Epidermal melanocyte (primary cell): ENCODE measurements around the gene CHL1.

ENCODE experiments used
- DNase-seq: peaks from one replicate; pipeline ENCODE4 v3.0.0; 2011; ENCODE audit warnings: low spot score; ENCODE audit not compliant: insufficient read length

Gene CHL1

GRCh38 chr3:196311-197148 is at the start of gene CHL1:
CHL1 (plus strand) TSS chr3:196763; CDS start chr3:319777, 123,014 bp downstream.
- DNase-seq, result peak; percentile 19

- no peak for DNase-seq
Observed at GRCh38 chr3:151614-152189, 44.9 kb upstream of the CHL1 start.

- no peak for DNase-seq
Observed at GRCh38 chr3:159974-160373, 36.6 kb upstream of the CHL1 start.

GRCh38 chr3:166071-166470 is 30.5 kb upstream of the CHL1 start:
- no peak for DNase-seq

GRCh38 chr3:166799-167198 is 29.8 kb upstream of the CHL1 start:
- no peak for DNase-seq

GRCh38 chr3:173886-174285 is 22.7 kb upstream of the CHL1 start:
- DNase-seq, result no peak

- no peak for DNase-seq
Observed at GRCh38 chr3:184976-185375, 11.6 kb upstream of the CHL1 start.

- DNase-seq, result no peak
Observed at GRCh38 chr3:192215-192929, 4.2 kb upstream of the CHL1 start.

- DNase-seq, result no peak
Observed at GRCh38 chr3:194001-194400, 2.6 kb upstream of the CHL1 start.

GRCh38 chr3:194421-194820 is 2.1 kb upstream of the CHL1 start:
- DNase-seq, result no peak

GRCh38 chr3:195666-196065 is 897 bp upstream of the CHL1 start:
- peak; percentile 15 for DNase-seq

GRCh38 chr3:197149-197827 is 725 bp downstream of the CHL1 start:
- peak; percentile 15 for DNase-seq

GRCh38 chr3:197828-198491 is 1.4 kb downstream of the CHL1 start:
- DNase-seq, result no peak

GRCh38 chr3:199835-200234 is 3.3 kb downstream of the CHL1 start:
- DNase-seq, result no peak

- no peak for DNase-seq
Observed at GRCh38 chr3:200758-201325, 4.3 kb downstream of the CHL1 start.

- no peak for DNase-seq
Observed at GRCh38 chr3:204102-204501, 7.5 kb downstream of the CHL1 start.

GRCh38 chr3:207973-208372 is 11.4 kb downstream of the CHL1 start:
- DNase-seq, result no peak

GRCh38 chr3:210669-211068 is 14.1 kb downstream of the CHL1 start:
- DNase-seq, result no peak

- DNase-seq, result no peak
Observed at GRCh38 chr3:212432-212831, 15.9 kb downstream of the CHL1 start.

GRCh38 chr3:217099-217813 is 20.7 kb downstream of the CHL1 start:
- no peak for DNase-seq
